ENCODE measurements around the gene ZNF451.

ZNF451 gene

GRCh38 chr6:57210060-57210459 lies 120.1 kb downstream of the ZNF451 start:
- Histone ChIP-seq H3K9ac (no peak overlapping the region), H3K4me3 (IDR thresholded peaks at IDR 0.05; ENCODE audit: insufficient read depth, low read depth, low read length) (no peak overlapping the region), H3K36me3 (ENCODE audit: insufficient read depth) (no peaks in the 10 kb centered on the region), H3K27me3 (ENCODE audit: insufficient read depth, low read depth) (no peaks in the 10 kb centered on the region), H3K79me2 (ENCODE audit: insufficient read depth, low read depth) (0 out of 2 replicates have a peak, but pooled peaks cover 3% of the 10 kb centered on the region), H4K20me1 (ENCODE audit: insufficient read depth) (no peaks in the 10 kb centered on the region), H3K4me1 (ENCODE audit: low read depth, poor library complexity, severe bottlenecking) (peaks cover 10% of the 10 kb centered on the region), H3K27ac (no peak overlapping the region), H2AFZ (ENCODE audit: low read depth) (no peak overlapping the region), H3K4me2 (no peak overlapping the region)
- TF ChIP-seq CTCF (conservative IDR thresholded peaks at IDR 0.05; ENCODE audit: low read depth, low read length): no peak

GRCh38 chr6:57215260-57215659 lies 125.3 kb downstream of the ZNF451 start:
- no peak for TF ChIP-seq CTCF (conservative IDR thresholded peaks at IDR 0.05; ENCODE audit: low read depth, low read length)
- no peaks in the 10 kb centered on the region for H3K36me3 ChIP-seq (ENCODE audit: insufficient read depth)
- H3K9ac ChIP-seq: no peak overlapping the region
- H3K4me3 ChIP-seq (IDR thresholded peaks at IDR 0.05; ENCODE audit: insufficient read depth, low read depth, low read length): no peak overlapping the region
- no peak overlapping the region for H2AFZ ChIP-seq (ENCODE audit: low read depth)
- peaks cover 20% of the 10 kb centered on the region for H3K4me1 ChIP-seq (ENCODE audit: low read depth, poor library complexity, severe bottlenecking)
- H3K79me2 ChIP-seq (ENCODE audit: insufficient read depth, low read depth): peaks cover 14% of the 10 kb centered on the region; the same call in 1 of the 2 replicates
- no peak overlapping the region for H3K4me2 ChIP-seq
- H3K27me3 ChIP-seq (ENCODE audit: insufficient read depth, low read depth): no peaks in the 10 kb centered on the region
- H3K27ac ChIP-seq: no peak overlapping the region
- no peaks in the 10 kb centered on the region for H4K20me1 ChIP-seq (ENCODE audit: insufficient read depth)

- Histone ChIP-seq H3K4me3 (IDR thresholded peaks at IDR 0.05; ENCODE audit: insufficient read depth, low read depth, low read length) (no peak overlapping the region), H3K9ac (no peak overlapping the region), H3K36me3 (ENCODE audit: insufficient read depth) (no peaks in the 10 kb centered on the region), H2AFZ (ENCODE audit: low read depth) (no peak overlapping the region), H4K20me1 (ENCODE audit: insufficient read depth) (no peaks in the 10 kb centered on the region), H3K27me3 (ENCODE audit: insufficient read depth, low read depth) (no peaks in the 10 kb centered on the region), H3K4me1 (ENCODE audit: low read depth, poor library complexity, severe bottlenecking) (peaks cover 23% of the 10 kb centered on the region), H3K27ac (no peak overlapping the region), H3K79me2 (ENCODE audit: insufficient read depth, low read depth) (peaks cover 14% of the 10 kb centered on the region; the same call in 1 of the 2 replicates), H3K4me2 (peak overlapping the region; percentile 56)
- TF ChIP-seq CTCF (conservative IDR thresholded peaks at IDR 0.05; ENCODE audit: low read depth, low read length): peak; percentile 46
Measured at GRCh38 chr6:57216235-57217101, 126.5 kb downstream of the ZNF451 start.

- TF ChIP-seq CTCF (conservative IDR thresholded peaks at IDR 0.05; ENCODE audit: low read depth, low read length): no peak
- H3K36me3 ChIP-seq (ENCODE audit: insufficient read depth): no peaks in the 10 kb centered on the region
- H4K20me1 ChIP-seq (ENCODE audit: insufficient read depth): no peaks in the 10 kb centered on the region
- peak overlapping the region; percentile 56 for H3K4me2 ChIP-seq
- H2AFZ ChIP-seq (ENCODE audit: low read depth): no peak overlapping the region
- peaks cover 23% of the 10 kb centered on the region for H3K4me1 ChIP-seq (ENCODE audit: low read depth, poor library complexity, severe bottlenecking)
- H3K9ac ChIP-seq: no peak overlapping the region
- peaks cover 14% of the 10 kb centered on the region; the same call in 1 of the 2 replicates for H3K79me2 ChIP-seq (ENCODE audit: insufficient read depth, low read depth)
- no peak overlapping the region for H3K27ac ChIP-seq
- no peak overlapping the region for H3K4me3 ChIP-seq (IDR thresholded peaks at IDR 0.05; ENCODE audit: insufficient read depth, low read depth, low read length)
- H3K27me3 ChIP-seq (ENCODE audit: insufficient read depth, low read depth): no peaks in the 10 kb centered on the region
Measured at GRCh38 chr6:57217270-57217669, 127.3 kb downstream of the ZNF451 start.
